ENCODE data around the gene SPACDR. TPM values are rescaled to one million over a fixed set of nuclear protein-coding genes. Genes with fewer than 3 reads are reported as not detected.

The SPACDR gene
- total and polyA plus RNA-seq, 7 donors = 0.63 to 0.95 TPM; not detected in 5

GRCh38 chr7:100472854-100473499 is 8.9 kb upstream of the SPACDR start:
- TF ChIP-seq POLR2A (IDR thresholded peaks at IDR 0.05) (no peak), POLR2AphosphoS5 (IDR thresholded peaks at IDR 0.05) (no peak), EP300 (IDR thresholded peaks at IDR 0.05) (no peak)
- TF ChIP-seq, protein P1, sequence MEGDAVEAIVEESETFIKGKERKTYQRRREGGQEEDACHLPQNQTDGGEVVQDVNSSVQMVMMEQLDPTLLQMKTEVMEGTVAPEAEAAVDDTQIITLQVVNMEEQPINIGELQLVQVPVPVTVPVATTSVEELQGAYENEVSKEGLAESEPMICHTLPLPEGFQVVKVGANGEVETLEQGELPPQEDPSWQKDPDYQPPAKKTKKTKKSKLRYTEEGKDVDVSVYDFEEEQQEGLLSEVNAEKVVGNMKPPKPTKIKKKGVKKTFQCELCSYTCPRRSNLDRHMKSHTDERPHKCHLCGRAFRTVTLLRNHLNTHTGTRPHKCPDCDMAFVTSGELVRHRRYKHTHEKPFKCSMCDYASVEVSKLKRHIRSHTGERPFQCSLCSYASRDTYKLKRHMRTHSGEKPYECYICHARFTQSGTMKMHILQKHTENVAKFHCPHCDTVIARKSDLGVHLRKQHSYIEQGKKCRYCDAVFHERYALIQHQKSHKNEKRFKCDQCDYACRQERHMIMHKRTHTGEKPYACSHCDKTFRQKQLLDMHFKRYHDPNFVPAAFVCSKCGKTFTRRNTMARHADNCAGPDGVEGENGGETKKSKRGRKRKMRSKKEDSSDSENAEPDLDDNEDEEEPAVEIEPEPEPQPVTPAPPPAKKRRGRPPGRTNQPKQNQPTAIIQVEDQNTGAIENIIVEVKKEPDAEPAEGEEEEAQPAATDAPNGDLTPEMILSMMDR (IDR thresholded peaks at IDR 0.05) = no peak
- no peak for DNase-seq
- no peak overlapping the region for H3K4me3 ChIP-seq
- H3K4me1 ChIP-seq = peaks cover 0 to 85% (median 76%) of the 10 kb centered on the region in 4 donors
- peaks cover 6 to 57% (median 24%) of the 10 kb centered on the region in 4 donors for H3K36me3 ChIP-seq
- no peaks in the 10 kb centered on the region for H3K9me3 ChIP-seq
- H3K27ac ChIP-seq = peak overlapping the region; percentile 62 to 96 (median 94)
- intact Hi-C loops (cut with DNase I) = loop anchor here (10.0 kb wide), 1 partner anchor 392 kb away; the partner anchor contains the start of gene TRIP6
- H3K27me3 ChIP-seq = no peaks in the 10 kb centered on the region
- 53 to 66% methylated on average over 14 of the region's 14 CpGs for WGBS, 2 donors

GRCh38 chr7:100472121-100472851 is 8.2 kb upstream of the SPACDR start:
- TF ChIP-seq POLR2AphosphoS5 (IDR thresholded peaks at IDR 0.05) = no peak
- Histone ChIP-seq H3K9me3 (no peaks in the 10 kb centered on the region), H3K27me3 (no peaks in the 10 kb centered on the region), H3K36me3 (peaks cover 6 to 63% (median 27%) of the 10 kb centered on the region in 4 donors), H3K27ac (peak overlapping the region; percentile 62 to 96 (median 94)), H3K4me3 (no peak overlapping the region), H3K4me1 (peaks cover 0 to 87% (median 75%) of the 10 kb centered on the region in 4 donors)
- no peak for DNase-seq
- 32 to 69% methylated on average over 16 of the region's 16 CpGs for WGBS, 2 donors
- intact Hi-C loops (cut with DNase I) = loop anchor here (10.0 kb wide), 1 partner anchor 393 kb away; the partner anchor contains the start of gene TRIP6

DNA sequence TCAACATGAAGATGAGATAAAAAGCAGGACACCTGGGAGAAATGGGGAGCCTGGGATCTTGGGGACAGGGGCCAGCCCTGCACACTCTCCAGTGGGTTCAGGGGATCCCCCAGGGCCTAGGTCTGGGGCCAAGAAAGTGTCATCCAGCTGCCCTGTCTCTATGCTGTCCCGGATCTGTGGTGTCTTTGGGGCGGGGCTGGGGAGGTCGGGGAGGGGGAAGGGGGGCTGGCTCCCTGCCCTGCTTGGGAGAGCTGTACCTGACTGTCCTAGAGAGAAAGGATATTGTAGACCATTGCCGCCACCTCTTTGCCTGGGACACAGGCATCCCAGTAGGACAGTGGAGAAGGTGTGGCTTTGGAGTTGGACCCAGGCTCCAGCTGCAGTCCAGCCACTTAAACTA is 7.0 kb upstream of the SPACDR start:
- intact Hi-C loops (cut with DNase I) = loop anchor here (10.0 kb wide), 1 partner anchor 394 kb away; the partner anchor contains the start of gene TRIP6
- Histone ChIP-seq H3K27ac (peak overlapping the region in 2 of 4 donors; percentile 2 to 64), H3K4me1 (peaks cover 0 to 87% (median 74%) of the 10 kb centered on the region in 4 donors), H3K4me3 (no peak overlapping the region), H3K27me3 (no peaks in the 10 kb centered on the region), H3K36me3 (peaks cover 6 to 71% (median 30%) of the 10 kb centered on the region in 4 donors), H3K9me3 (no peaks in the 10 kb centered on the region)
- TF ChIP-seq EP300 (IDR thresholded peaks at IDR 0.05) (no peak), POLR2AphosphoS5 (IDR thresholded peaks at IDR 0.05) (no peak), POLR2A (IDR thresholded peaks at IDR 0.05) (no peak)
- TF ChIP-seq, protein P1 (IDR thresholded peaks at IDR 0.05) = no peak
- DNase-seq = no peak
- 44 to 69% methylated on average over 4 of the region's 4 CpGs for WGBS, 2 donors

DNA sequence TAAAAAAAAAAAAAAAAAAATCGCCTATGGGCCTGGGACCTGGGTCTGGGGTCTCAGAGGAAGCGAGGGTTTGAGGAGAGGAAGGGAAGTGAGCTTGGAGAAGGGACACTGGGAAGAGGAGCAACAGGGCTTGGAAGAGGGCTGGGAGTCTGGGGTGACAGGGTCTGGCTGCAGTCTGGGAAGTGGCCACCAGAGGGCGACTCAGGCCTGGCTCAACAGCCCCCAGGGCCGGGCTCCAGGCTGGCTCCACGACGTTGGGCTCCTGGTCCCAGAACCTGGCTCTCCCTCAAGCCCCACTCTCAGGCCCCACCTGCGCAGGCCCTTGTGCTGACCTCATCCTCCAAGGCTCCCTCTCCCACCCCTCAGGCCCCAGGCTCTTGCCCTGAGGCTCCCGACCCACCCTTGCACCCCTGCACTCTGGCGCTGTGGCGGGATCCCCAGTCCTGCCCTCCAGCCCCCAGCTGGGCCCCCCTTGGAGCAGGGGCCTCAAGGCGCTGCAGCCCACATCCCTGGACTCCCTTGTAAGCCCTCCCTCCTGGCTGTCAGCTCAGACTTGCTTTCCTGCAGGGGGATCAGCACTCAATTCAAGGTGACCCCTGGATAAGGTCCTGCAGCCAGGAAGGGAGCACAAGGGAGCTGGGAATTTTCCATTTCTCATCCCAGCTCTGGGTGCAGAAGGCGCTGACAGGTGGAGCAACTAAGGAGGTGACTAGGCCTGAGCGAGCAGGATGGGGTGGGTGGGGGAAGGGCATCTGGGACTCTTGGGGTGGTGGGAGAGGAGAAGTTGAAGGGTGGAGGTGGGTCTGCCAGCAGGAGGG is 5.4 kb upstream of the SPACDR start:
- no peak overlapping the region for H3K4me3 ChIP-seq
- H3K4me1 ChIP-seq = peaks cover 0 to 83% (median 69%) of the 10 kb centered on the region in 4 donors
- no peaks in the 10 kb centered on the region for H3K27me3 ChIP-seq
- peaks cover 6 to 66% (median 27%) of the 10 kb centered on the region in 4 donors for H3K36me3 ChIP-seq
- H3K9me3 ChIP-seq = no peaks in the 10 kb centered on the region
- H3K27ac ChIP-seq = peak overlapping the region; percentile 38 to 77 (median 60)
- 26 to 32% methylated on average over 13 of the region's 13 CpGs for WGBS, 2 donors
- peak; percentile 94 for DNase-seq
- TF ChIP-seq POLR2A (IDR thresholded peaks at IDR 0.05) (no peak), POLR2AphosphoS5 (IDR thresholded peaks at IDR 0.05) (peak in 2 of 4 donors; percentile 32 to 38)
- TF ChIP-seq, protein P1 (IDR thresholded peaks at IDR 0.05) = peak; percentile 87 to 98 (median 95)
- intact Hi-C loops (cut with DNase I) = loop anchor here (1.0 to 10.0 kb wide), 5 partner anchors 14 to 395 kb away; partner anchors contain the start of genes GIGYF1, NYAP1 and TRIP6
